K562 (cell line): Measurements from ENCODE around the gene CROT. TPM values are rescaled to one million over a fixed set of nuclear protein-coding genes. Genes with fewer than 3 reads are reported as not detected.

Experiments used
- ATF1 ChIP-seq, 2 experiments: fragments of 450-650 bp in 1 of 2; IDR thresholded peaks; 2 replicates each; pipeline ENCODE4 v1.6.1; 2016; ENCODE audit warnings: missing compliant biosample characterization in 1 of 2, missing genetic modification characterization in 1 of 2
- CCNT2 ChIP-seq: IDR thresholded peaks from 2 replicates; pipeline ENCODE4 v1.6.1; 2011; ENCODE audit warnings: borderline replicate concordance, low read depth, mild to moderate bottlenecking, moderate library complexity, mixed read lengths, low read length; ENCODE audit not compliant: insufficient read length; ENCODE audit errors: extremely low read depth
- CLOCK ChIP-seq: fragments of 250-450 bp; sonication (Bioruptor Pico); IDR thresholded peaks from 2 replicates; pipeline ENCODE4 v1.4.0; 2020; ENCODE audit warnings: mild to moderate bottlenecking, moderate library complexity, borderline replicate concordance
- CXXC5 ChIP-seq: fragments of 250-450 bp; sonication (Bioruptor Pico); IDR thresholded peaks from 2 replicates; pipeline ENCODE4 v1.8.0; 2022; ENCODE audit warnings: inconsistent platforms, mild to moderate bottlenecking, moderate library complexity
- GABPB2 ChIP-seq: fragments of 250-450 bp; sonication (Bioruptor Pico); conservative IDR thresholded peaks from 2 replicates; pipeline ENCODE4 v1.5.1; 2021; ENCODE audit warnings: mild to moderate bottlenecking
- HCFC1 ChIP-seq: IDR thresholded peaks from 2 replicates; pipeline ENCODE4 v1.6.1; 2012; ENCODE audit warnings: low read depth, low read length, improper control_type of control experiment
- HLTF ChIP-seq: fragments of 450-650 bp; IDR thresholded peaks from 2 replicates; pipeline ENCODE4 v1.6.1; 2016
- MBD1 ChIP-seq: fragments of 250-450 bp; sonication (Bioruptor Pico); IDR thresholded peaks from 2 replicates; pipeline ENCODE4 v1.8.0; 2022; ENCODE audit warnings: inconsistent platforms
- NCOA2 ChIP-seq, 2 experiments: fragments of 450-650 bp; IDR thresholded peaks; 2 replicates each; pipeline ENCODE4 v1.6.1; 2018; ENCODE audit warnings: mild to moderate bottlenecking in 2 of 2, moderate library complexity in 1 of 2; ENCODE audit not compliant: partially characterized antibody in 2 of 2
- NR4A1 ChIP-seq, 2 experiments: fragments of 250-450 bp in 1 of 2; fragments of 450-650 bp in 1 of 2; sonication (Bioruptor Pico) in 1 of 2; IDR thresholded peaks; 2 replicates each; pipeline versions ENCODE4 v1.4.0 to v1.6.1; 2016 to 2020; ENCODE audit warnings: mild to moderate bottlenecking in 2 of 2, missing compliant biosample characterization in 1 of 2, missing genetic modification characterization in 1 of 2, moderate library complexity in 1 of 2
- POLR3G ChIP-seq: IDR thresholded peaks from 2 replicates; pipeline ENCODE4 v1.6.1; 2011; ENCODE audit not compliant: insufficient read length, insufficient replicate concordance; ENCODE audit errors: extremely low read depth
- SMARCB1 ChIP-seq: IDR thresholded peaks from 2 replicates; pipeline ENCODE4 v1.6.1; 2011; ENCODE audit warnings: improper control_type of control experiment, low read depth; ENCODE audit not compliant: insufficient read length
- STAT6 ChIP-seq: sonication (generic); formaldehyde crosslinking; IDR thresholded peaks from 2 replicates; pipeline ENCODE4 v1.8.1; 2023; ENCODE audit warnings: mild to moderate bottlenecking, missing genetic modification reagents
- TBL1XR1 ChIP-seq, 2 experiments: IDR thresholded peaks; 2 replicates each; pipeline ENCODE4 v1.6.1; 2012; ENCODE audit warnings: improper control_type of control experiment in 2 of 2, low read length in 2 of 2, mild to moderate bottlenecking in 1 of 2
- TCF3 ChIP-seq: sonication (generic); formaldehyde crosslinking; IDR thresholded peaks from 2 replicates; pipeline ENCODE4 v1.4.0; 2020; ENCODE audit warnings: mild to moderate bottlenecking, missing genetic modification reagents
- TRIM24 ChIP-seq, 2 experiments: fragments of 450-650 bp; IDR thresholded peaks; 2 replicates each; pipeline ENCODE4 v1.6.1; 2016
- XRCC4 ChIP-seq: IDR thresholded peaks from one replicate; pipeline ENCODE4 v1.6.1; 2011; ENCODE audit not compliant: insufficient read depth, insufficient read length; ENCODE audit errors: extremely low read depth
- ZNF282 ChIP-seq: sonication (generic); formaldehyde crosslinking; IDR thresholded peaks from 2 replicates; pipeline ENCODE4 v1.8.1; 2023; ENCODE audit warnings: missing genetic modification reagents
- ZNF311 ChIP-seq: fragments of 250-450 bp; sonication (Bioruptor Pico); IDR thresholded peaks from 2 replicates; pipeline ENCODE4 v1.4.0; 2020; ENCODE audit warnings: mild to moderate bottlenecking, moderate library complexity
- ZNF408 ChIP-seq: fragments of 250-450 bp; sonication (Bioruptor Pico); IDR thresholded peaks from 2 replicates; pipeline ENCODE4 v1.4.0; 2020; ENCODE audit warnings: low read depth, mild to moderate bottlenecking, moderate library complexity
- ZNF584 ChIP-seq: fragments of 200-800 bp; sonication (Bioruptor generic); IDR thresholded peaks from 2 replicates; pipeline ENCODE4 v1.6.1; 2016; ENCODE audit warnings: low read depth, mild to moderate bottlenecking, missing genetic modification characterization, missing compliant biosample characterization
- ZNF780A ChIP-seq: fragments of 250-450 bp; sonication (Bioruptor Pico); IDR thresholded peaks from 2 replicates; pipeline ENCODE4 v1.5.0; 2021; ENCODE audit warnings: mild to moderate bottlenecking
- polyA plus RNA-seq, 8 experiments: library from polyadenylated mRNA; depleted of rRNA in 4 of 8; stranded (reverse) in 5 of 8; unstranded in 3 of 8; fragments of >200 nt; fragmentation: Nextera tagmentation in 2 of 8; fragmentation: Illumina TruSeq in 1 of 8; extraction: Ambion mirVana in 2 of 8; extraction: Trizol in 1 of 8; gene quantifications; 2 replicates each; pipeline versions ENCODE4 v1.2.1 to v1.2.3, GENCODE V29; 2011 to 2014; ENCODE audit warnings: inconsistent platforms in 1 of 8, missing spikeins in 1 of 8
- total RNA-seq, 7 experiments: library from RNA; depleted of rRNA in 6 of 7; stranded (reverse); fragments of >200 nt in 6 of 7; fragmentation: Illumina TruSeq in 2 of 7; extraction: Trizol in 2 of 7; gene quantifications; 2 replicates each; pipeline versions ENCODE4 v1.2.1 to v1.2.3, GENCODE V29; 2011 to 2021; ENCODE audit warnings: low replicate concordance in 1 of 7

The CROT gene
- total and polyA plus RNA-seq, 9 of the 15 experiments (the other 6 are each of a cell fraction or from before 2014, with no cell fraction given): 2.5 to 8.1 (median 5.1) TPM

- no peak for TF ChIP-seq ZNF584 (CRISPR knock-in tag)
- no peak for TF ChIP-seq MBD1
- TF ChIP-seq CCNT2: no peak
- no peak for TF ChIP-seq ZNF282 (CRISPR knock-in tag)
- peak in 1 of 2 experiments; percentile 78; a peak in 2 of 4 replicates for TF ChIP-seq TRIM24 (IDR thresholded peaks at IDR 0.05)
- TF ChIP-seq SMARCB1: no peak
- no peak for TF ChIP-seq ATF1 (CRISPR knock-in tag; IDR thresholded peaks at IDR 0.05)
- TF ChIP-seq ATF1 (tag; IDR thresholded peaks at IDR 0.05): no peak
- TF ChIP-seq ZNF311 (CRISPR knock-in tag): no peak
- no peak for TF ChIP-seq XRCC4
- TF ChIP-seq HCFC1: 0 out of 2 replicates have a peak, but pooled peaks have one; percentile 17
- TF ChIP-seq TBL1XR1 (IDR thresholded peaks at IDR 0.05; ENCODE audit: low read length in 2 of 2): no peak
- no peak for TF ChIP-seq ZNF780A (CRISPR knock-in tag)
- TF ChIP-seq GABPB2 (CRISPR knock-in tag): no peak
- no peak for TF ChIP-seq STAT6 (CRISPR knock-in tag)
- TF ChIP-seq ZNF408: no peak
- no peak for TF ChIP-seq POLR3G
- TF ChIP-seq NCOA2 (IDR thresholded peaks at IDR 0.05; ENCODE audit: partially characterized antibody in 2 of 2): no peak
- TF ChIP-seq CXXC5 (CRISPR knock-in tag): no peak
- peak; percentile 99 for TF ChIP-seq HLTF
- TF ChIP-seq NR4A1 (CRISPR knock-in tag; IDR thresholded peaks at IDR 0.05): no peak
- TF ChIP-seq NR4A1 (tag; IDR thresholded peaks at IDR 0.05): 0 out of 2 replicates have a peak, but pooled peaks have one; percentile 21
- TF ChIP-seq TCF3 (CRISPR knock-in tag): no peak
- TF ChIP-seq CLOCK: no peak
These were observed 17.2 kb upstream of the CROT start (continued) for GRCh38 chr7:87328281-87328680.
